Immature natural killer cell (primary cell): ENCODE measurements around the gene SLC9A9. TPM values are rescaled to one million over a fixed set of nuclear protein-coding genes. Genes with fewer than 3 reads are reported as not detected.
A peak's percentile ranks its signal among the peaks of the same experiment; 100 is the strongest.

Experiments used
- DNase-seq, 3 donors: peaks; one replicate each; pipeline ENCODE4 v3.0.0; 2022; ENCODE audit warnings: mixed read lengths in 1 of 3
- H3K27ac Mint-ChIP-seq, 6 donors: one replicate each; pipeline ENCODE4 v1.8.0; 2020; ENCODE audit warnings: mixed read lengths in 6 of 6, mild to moderate bottlenecking in 5 of 6, inconsistent platforms in 4 of 6, moderate library complexity in 3 of 6
- H3K27me3 Mint-ChIP-seq, 3 donors: one replicate each; pipeline ENCODE4 v1.8.0; 2020 to 2021; ENCODE audit warnings: low read depth in 3 of 3, mild to moderate bottlenecking in 3 of 3, mixed read lengths in 3 of 3, moderate library complexity in 3 of 3, inconsistent platforms in 1 of 3
- H3K36me3 Mint-ChIP-seq, 3 donors: one replicate each; pipeline ENCODE4 v1.8.0; 2020; ENCODE audit warnings: mixed read lengths in 3 of 3, inconsistent platforms in 2 of 3, mild to moderate bottlenecking in 2 of 3
- H3K4me1 Mint-ChIP-seq, 2 donors: one replicate each; pipeline ENCODE4 v1.8.0; 2020; ENCODE audit warnings: inconsistent platforms in 2 of 2, mild to moderate bottlenecking in 2 of 2, mixed read lengths in 2 of 2, moderate library complexity in 1 of 2
- H3K4me3 Mint-ChIP-seq, 5 donors: one replicate each; pipeline ENCODE4 v1.8.0; 2020; ENCODE audit warnings: mild to moderate bottlenecking in 5 of 5, mixed read lengths in 5 of 5, inconsistent platforms in 3 of 5, moderate library complexity in 3 of 5
- H3K9me3 Mint-ChIP-seq, 6 donors: one replicate each; pipeline ENCODE4 v1.8.0; 2020; ENCODE audit warnings: mild to moderate bottlenecking in 6 of 6, mixed read lengths in 6 of 6, inconsistent platforms in 4 of 6, moderate library complexity in 3 of 6
- polyA plus RNA-seq, 3 donors: library from polyadenylated mRNA; unstranded; fragments of 300-500 nt; fragmentation: Illumina TruSeq; gene quantifications; one replicate each; pipeline ENCODE4 v1.2.3, GENCODE V29; 2021

Gene SLC9A9
- polyA plus RNA-seq, 3 donors from 2014 or later, result 17.2 to 21.3 (median 19.7) TPM

- Mint-ChIP-seq H3K4me3 (no peak overlapping the region), H3K4me1 (no peaks in the 10 kb centered on the region), H3K27me3 (peaks cover 0 to 3% (median 0%) of the 10 kb centered on the region in 3 donors), H3K36me3 (peaks cover 0 to 13% (median 5%) of the 10 kb centered on the region in 3 donors), H3K9me3 (no peaks in the 10 kb centered on the region), H3K27ac (no peak overlapping the region)
- no peak for DNase-seq
Measured at GRCh38 chr3:143476965-143477640, 371.2 kb downstream of the SLC9A9 start.

- Mint-ChIP-seq H3K27me3 (peaks cover 0 to 3% (median 0%) of the 10 kb centered on the region in 3 donors), H3K9me3 (no peaks in the 10 kb centered on the region), H3K4me3 (no peak overlapping the region), H3K4me1 (no peaks in the 10 kb centered on the region), H3K36me3 (peaks cover 0 to 4% (median under 1%) of the 10 kb centered on the region in 3 donors), H3K27ac (no peak overlapping the region)
- DNase-seq, result no peak
Measured at GRCh38 chr3:143475981-143476380, 372.3 kb downstream of the SLC9A9 start.

- no peak for DNase-seq
- Mint-ChIP-seq H3K27ac (peak overlapping the region in 1 of 6 donors; percentile 6), H3K4me1 (no peaks in the 10 kb centered on the region), H3K9me3 (no peaks in the 10 kb centered on the region), H3K27me3 (peaks cover 0 to 3% (median 0%) of the 10 kb centered on the region in 3 donors), H3K4me3 (no peak overlapping the region), H3K36me3 (peaks cover 0 to 7% (median 4%) of the 10 kb centered on the region in 3 donors)
Measured at GRCh38 chr3:143472731-143473523, 375.3 kb downstream of the SLC9A9 start.

- Mint-ChIP-seq H3K4me1 (no peaks in the 10 kb centered on the region), H3K27ac (no peak overlapping the region), H3K27me3 (peaks cover 0 to 3% (median 0%) of the 10 kb centered on the region in 3 donors), H3K36me3 (peaks cover 4 to 13% (median 10%) of the 10 kb centered on the region in 3 donors), H3K4me3 (no peak overlapping the region), H3K9me3 (no peaks in the 10 kb centered on the region)
- DNase-seq, result no peak
Measured at GRCh38 chr3:143471705-143472104, 376.6 kb downstream of the SLC9A9 start.

GRCh38 chr3:143469159-143469558 is 379.1 kb downstream of the SLC9A9 start:
- H3K4me1 Mint-ChIP-seq, result no peaks in the 10 kb centered on the region
- no peak for DNase-seq
- H3K36me3 Mint-ChIP-seq, result peaks cover 20 to 34% (median 27%) of the 10 kb centered on the region in 3 donors
- no peak overlapping the region for H3K4me3 Mint-ChIP-seq
- H3K27ac Mint-ChIP-seq, result no peak overlapping the region
- H3K27me3 Mint-ChIP-seq, result peaks cover 0 to 2% (median 0%) of the 10 kb centered on the region in 3 donors
- H3K9me3 Mint-ChIP-seq, result no peaks in the 10 kb centered on the region

GRCh38 chr3:143465666-143466065 is 382.6 kb downstream of the SLC9A9 start:
- H3K27me3 Mint-ChIP-seq, result peaks cover 0 to 2% (median 0%) of the 10 kb centered on the region in 3 donors
- H3K27ac Mint-ChIP-seq, result no peak overlapping the region
- no peaks in the 10 kb centered on the region for H3K4me1 Mint-ChIP-seq
- no peaks in the 10 kb centered on the region for H3K9me3 Mint-ChIP-seq
- no peak for DNase-seq
- H3K4me3 Mint-ChIP-seq, result no peak overlapping the region
- peaks cover 31 to 43% (median 31%) of the 10 kb centered on the region in 3 donors for H3K36me3 Mint-ChIP-seq

GRCh38 chr3:143464850-143465249 is 383.4 kb downstream of the SLC9A9 start:
- H3K27me3 Mint-ChIP-seq, result peaks cover 0 to 5% (median 0%) of the 10 kb centered on the region in 3 donors
- DNase-seq, result no peak
- H3K27ac Mint-ChIP-seq, result no peak overlapping the region
- H3K4me3 Mint-ChIP-seq, result no peak overlapping the region
- H3K9me3 Mint-ChIP-seq, result no peaks in the 10 kb centered on the region
- H3K36me3 Mint-ChIP-seq, result peaks cover 29 to 48% (median 38%) of the 10 kb centered on the region in 3 donors
- H3K4me1 Mint-ChIP-seq, result no peaks in the 10 kb centered on the region

- Mint-ChIP-seq H3K4me1 (peaks cover 10 to 14% of the 10 kb centered on the region in 2 donors), H3K27me3 (peaks cover 0 to 3% (median 1%) of the 10 kb centered on the region in 3 donors), H3K9me3 (peaks cover 0 to 4% (median 0%) of the 10 kb centered on the region in 6 donors), H3K36me3 (peaks cover 8 to 42% (median 13%) of the 10 kb centered on the region in 3 donors), H3K27ac (no peak overlapping the region), H3K4me3 (no peak overlapping the region)
- DNase-seq, result no peak
Measured at GRCh38 chr3:143455480-143455879, 392.8 kb downstream of the SLC9A9 start.

- no peak for DNase-seq
- Mint-ChIP-seq H3K27me3 (peaks cover 0 to 1% (median 0%) of the 10 kb centered on the region in 3 donors), H3K27ac (peak overlapping the region in 3 of 6 donors; percentile 36 to 50 (median 47)), H3K4me1 (peaks cover 14% of the 10 kb centered on the region in 2 donors), H3K4me3 (no peak overlapping the region), H3K9me3 (no peaks in the 10 kb centered on the region), H3K36me3 (peaks cover 10 to 13% (median 11%) of the 10 kb centered on the region in 3 donors)
Measured at GRCh38 chr3:143450632-143451031, 397.6 kb downstream of the SLC9A9 start.

GRCh38 chr3:143447491-143447890 is 400.8 kb downstream of the SLC9A9 start:
- H3K36me3 Mint-ChIP-seq, result peaks cover 10 to 13% (median 11%) of the 10 kb centered on the region in 3 donors
- H3K27me3 Mint-ChIP-seq, result no peaks in the 10 kb centered on the region
- H3K4me3 Mint-ChIP-seq, result no peak overlapping the region
- no peak overlapping the region for H3K27ac Mint-ChIP-seq
- no peaks in the 10 kb centered on the region for H3K9me3 Mint-ChIP-seq
- no peak for DNase-seq
- H3K4me1 Mint-ChIP-seq, result peaks cover 35 to 38% of the 10 kb centered on the region in 2 donors

- Mint-ChIP-seq H3K36me3 (peaks cover 10 to 18% (median 11%) of the 10 kb centered on the region in 3 donors), H3K4me1 (peaks cover 21 to 28% of the 10 kb centered on the region in 2 donors), H3K27me3 (no peaks in the 10 kb centered on the region), H3K4me3 (peak overlapping the region in 1 of 5 donors; percentile 17), H3K27ac (peak overlapping the region in 2 of 6 donors; percentile 16 to 46), H3K9me3 (no peaks in the 10 kb centered on the region)
- no peak for DNase-seq
Measured at GRCh38 chr3:143445118-143445517, 403.1 kb downstream of the SLC9A9 start.

GRCh38 chr3:143443851-143444331 is 404.4 kb downstream of the SLC9A9 start:
- DNase-seq, result no peak
- Mint-ChIP-seq H3K27ac (peak overlapping the region in 1 of 6 donors; percentile 10), H3K4me3 (peak overlapping the region in 4 of 5 donors; percentile 12 to 48 (median 30)), H3K4me1 (peaks cover 21 to 28% of the 10 kb centered on the region in 2 donors), H3K27me3 (no peaks in the 10 kb centered on the region), H3K36me3 (peaks cover 10 to 18% (median 11%) of the 10 kb centered on the region in 3 donors), H3K9me3 (no peaks in the 10 kb centered on the region)

GRCh38 chr3:143442814-143443447 is 405.3 kb downstream of the SLC9A9 start:
- no peak overlapping the region for H3K4me3 Mint-ChIP-seq
- H3K4me1 Mint-ChIP-seq, result peaks cover 21 to 28% of the 10 kb centered on the region in 2 donors
- H3K27me3 Mint-ChIP-seq, result no peaks in the 10 kb centered on the region
- no peak overlapping the region for H3K27ac Mint-ChIP-seq
- H3K36me3 Mint-ChIP-seq, result peaks cover 7 to 23% (median 10%) of the 10 kb centered on the region in 3 donors
- no peaks in the 10 kb centered on the region for H3K9me3 Mint-ChIP-seq
- no peak for DNase-seq
